ENCODE results near the gene GMCL1. TPM values are rescaled to one million over a fixed set of nuclear protein-coding genes. Genes with fewer than 3 reads are reported as not detected.

The GMCL1 gene
- total RNA-seq, 1 experiment from 2014 or later, result 13.8 TPM

- H3K27me3 Mint-ChIP-seq (ENCODE audit: insufficient read depth, unreplicated experiment), result no peaks in the 10 kb centered on the region
- CTCF ChIA-PET, result interaction anchor here (1.9 kb wide), 1 partner anchor 73 kb away, joined by 6 read pairs; no protein-coding TSS in a partner anchor
- Histone ChIP-seq H3K9me3 (no peaks in the 10 kb centered on the region), H3K36me3 (ENCODE audit: control insufficient read depth, insufficient read depth, low read length) (peaks cover 3% of the 10 kb centered on the region), H3K4me1 (peaks cover 49% of the 10 kb centered on the region), H3K4me3 (ENCODE audit: low read depth, low read length) (peak overlapping the region; percentile 33), H3K27me3 (replicated peaks; ENCODE audit: control insufficient read depth, insufficient read depth, low read length) (no peaks in the 10 kb centered on the region)
- H3K4me1 Mint-ChIP-seq (ENCODE audit: low read depth, unreplicated experiment), result peaks cover 53% of the 10 kb centered on the region
- H3K27ac Mint-ChIP-seq (ENCODE audit: unreplicated experiment), result peak overlapping the region; percentile 92
- no peak for DNase-seq
- POLR2A ChIA-PET, result no interaction called here
- intact Hi-C loops (cut with micrococcal nuclease; ENCODE audit: unreplicated experiment), result loop anchor here (1.0 to 5.0 kb wide), 2 partner anchors 20 to 75 kb away; no protein-coding TSS in a partner anchor
- peaks cover 21% of the 10 kb centered on the region for H3K36me3 Mint-ChIP-seq (ENCODE audit: insufficient read depth, unreplicated experiment)
- TF ChIP-seq CTCF (IDR thresholded peaks at IDR 0.05; ENCODE audit: insufficient read depth in 1 of 2, low read depth in 1 of 2, low read length in 1 of 2, severe bottlenecking in 1 of 2, unreplicated experiment in 1 of 2), result no peak
- H3K9me3 Mint-ChIP-seq (ENCODE audit: unreplicated experiment), result no peaks in the 10 kb centered on the region
- BruUV-seq (replicated peaks), result no TSS peak
- peak overlapping the region; percentile 71 for H3K4me3 Mint-ChIP-seq (ENCODE audit: unreplicated experiment)
These were observed 32.2 kb upstream of the GMCL1 start for GRCh38 chr2:69797235-69797634.

GRCh38 chr2:69797836-69798289, 31.6 kb upstream of the GMCL1 start:
- H3K27me3 Mint-ChIP-seq (ENCODE audit: insufficient read depth, unreplicated experiment), result no peaks in the 10 kb centered on the region
- intact Hi-C loops (cut with micrococcal nuclease; ENCODE audit: unreplicated experiment), result loop anchor here (1.0 to 5.0 kb wide), 3 partner anchors 19 to 76 kb away; no protein-coding TSS in a partner anchor
- H3K27ac Mint-ChIP-seq (ENCODE audit: unreplicated experiment), result peak overlapping the region; percentile 92
- TF ChIP-seq CTCF (IDR thresholded peaks at IDR 0.05; ENCODE audit: insufficient read depth in 1 of 2, low read depth in 1 of 2, low read length in 1 of 2, severe bottlenecking in 1 of 2, unreplicated experiment in 1 of 2), result no peak
- H3K36me3 Mint-ChIP-seq (ENCODE audit: insufficient read depth, unreplicated experiment), result peaks cover 22% of the 10 kb centered on the region
- ChIA-PET POLR2A (no interaction called here), CTCF (interaction anchor here (1.9 kb wide), 1 partner anchor 73 kb away, joined by 6 read pairs; no protein-coding TSS in a partner anchor)
- BruUV-seq (replicated peaks), result TSS peak; percentile 42
- Histone ChIP-seq H3K27me3 (replicated peaks; ENCODE audit: control insufficient read depth, insufficient read depth, low read length) (no peaks in the 10 kb centered on the region), H3K9me3 (no peaks in the 10 kb centered on the region), H3K4me1 (peaks cover 49% of the 10 kb centered on the region), H3K36me3 (ENCODE audit: control insufficient read depth, insufficient read depth, low read length) (peaks cover 3% of the 10 kb centered on the region), H3K4me3 (ENCODE audit: low read depth, low read length) (peak overlapping the region; percentile 33)
- no peaks in the 10 kb centered on the region for H3K9me3 Mint-ChIP-seq (ENCODE audit: unreplicated experiment)
- no peak for DNase-seq
- H3K4me1 Mint-ChIP-seq (ENCODE audit: low read depth, unreplicated experiment), result peaks cover 53% of the 10 kb centered on the region
- peak overlapping the region; percentile 71 for H3K4me3 Mint-ChIP-seq (ENCODE audit: unreplicated experiment)

- no peaks in the 10 kb centered on the region for H3K9me3 Mint-ChIP-seq (ENCODE audit: unreplicated experiment)
- DNase-seq, result peak; percentile 42 to 55
- H3K27ac Mint-ChIP-seq (ENCODE audit: unreplicated experiment), result peak overlapping the region; percentile 92
- Histone ChIP-seq H3K4me1 (peaks cover 49% of the 10 kb centered on the region), H3K36me3 (ENCODE audit: control insufficient read depth, insufficient read depth, low read length) (peaks cover 3% of the 10 kb centered on the region), H3K4me3 (ENCODE audit: low read depth, low read length) (peak overlapping the region; percentile 33), H3K9me3 (no peaks in the 10 kb centered on the region), H3K27me3 (replicated peaks; ENCODE audit: control insufficient read depth, insufficient read depth, low read length) (no peaks in the 10 kb centered on the region)
- TSS peak; percentile 56 for BruUV-seq (replicated peaks)
- peak overlapping the region; percentile 71 for H3K4me3 Mint-ChIP-seq (ENCODE audit: unreplicated experiment)
- peaks cover 56% of the 10 kb centered on the region for H3K4me1 Mint-ChIP-seq (ENCODE audit: low read depth, unreplicated experiment)
- CTCF ChIA-PET, result interaction anchor here (1.2 to 1.8 kb wide), 3 partner anchors 19 to 84 kb away, joined by 3 to 12 read pairs (median 3); no protein-coding TSS in a partner anchor
- H3K36me3 Mint-ChIP-seq (ENCODE audit: insufficient read depth, unreplicated experiment), result peaks cover 22% of the 10 kb centered on the region
- intact Hi-C loops (cut with micrococcal nuclease; ENCODE audit: unreplicated experiment), result loop anchor here (1.0 to 5.0 kb wide), 2 partner anchors 57 to 76 kb away; no protein-coding TSS in a partner anchor
- TF ChIP-seq CTCF (IDR thresholded peaks at IDR 0.05; ENCODE audit: insufficient read depth in 1 of 2, low read depth in 1 of 2, low read length in 1 of 2, severe bottlenecking in 1 of 2, unreplicated experiment in 1 of 2), result no peak
- POLR2A ChIA-PET, result interaction anchor here (1.1 kb wide), 1 partner anchor 9 kb away, joined by 7 read pairs; no protein-coding TSS in a partner anchor
- H3K27me3 Mint-ChIP-seq (ENCODE audit: insufficient read depth, unreplicated experiment), result no peaks in the 10 kb centered on the region
These were observed 31.1 kb upstream of the GMCL1 start for GRCh38 chr2:69798290-69798908.

Measured in Caco-2 (cell line).